H1 (cell line): Measurements from ENCODE around the gene ADAM22. TPM values are rescaled to one million over a fixed set of nuclear protein-coding genes. Genes with fewer than 3 reads are reported as not detected.

ENCODE experiments used
- CTCF ChIA-PET: fragments of 300-600 bp; sonication (Branson Sonifier 250); formaldehyde crosslinking; loops from one replicate; lab custom pipeline; 2021; ENCODE audit not compliant: partially characterized antibody; lab: Charles Lee
- POLR2A ChIA-PET: fragments of 300-600 bp; sonication (Branson Sonifier 250); formaldehyde crosslinking; loops from one replicate; lab custom pipeline; 2021; ENCODE audit warnings: inconsistent platforms; ENCODE audit not compliant: partially characterized antibody; lab: Charles Lee
- DNase-seq, 2 experiments: peaks; one replicate each; pipeline versions ENCODE4 v3.0.0 to v3.0.0-alpha.2; 2010 to 2022; ENCODE audit warnings: low spot score in 2 of 2, low read depth in 1 of 2, mixed read lengths in 1 of 2
- FAIRE-seq: peaks from 2 replicates; lab custom pipeline; 2011; peaks lifted over from hg19 to GRCh38; lab: Jason Lieb, UNC
- H2AFZ ChIP-seq: 2 replicates; pipeline ENCODE4 v1.8.1; 2012; ENCODE audit warnings: low read length, inconsistent platforms
- H2AK5ac ChIP-seq: 2 replicates; pipeline ENCODE4 v1.6.1; 2013; ENCODE audit warnings: low read depth, low read length
- H2BK120ac ChIP-seq: replicated peaks from 2 replicates; pipeline ENCODE3; 2013; ENCODE audit warnings: low read depth, low read length, inconsistent platforms
- H2BK12ac ChIP-seq: 2 replicates; pipeline ENCODE4 v1.6.1; 2013; ENCODE audit warnings: low read depth, low read length
- H2BK15ac ChIP-seq: 2 replicates; pipeline ENCODE4 v1.6.1; 2013; ENCODE audit warnings: low read length
- H2BK20ac ChIP-seq: 2 replicates; pipeline ENCODE4 v1.6.1; 2013; ENCODE audit warnings: low read length
- H2BK5ac ChIP-seq: 2 replicates; pipeline ENCODE4 v1.6.1; 2013; ENCODE audit warnings: low read depth, low read length
- H3K14ac ChIP-seq: 2 replicates; pipeline ENCODE4 v1.6.1; 2013; ENCODE audit warnings: inconsistent platforms; ENCODE audit not compliant: insufficient read length
- H3K18ac ChIP-seq: 2 replicates; pipeline ENCODE4 v1.6.1; 2013; ENCODE audit warnings: low read length; ENCODE audit errors: extremely low read depth
- H3K23ac ChIP-seq: 2 replicates; pipeline ENCODE4 v1.6.1; 2013; ENCODE audit warnings: inconsistent platforms; ENCODE audit not compliant: insufficient read length
- H3K23me2 ChIP-seq: 2 replicates; pipeline ENCODE4 v1.6.1; 2013; ENCODE audit warnings: low read depth, low read length
- H3K27ac ChIP-seq: 2 replicates; pipeline ENCODE4 v1.6.1; 2011; ENCODE audit warnings: low read depth, low read length, inconsistent platforms
- H3K27me3 ChIP-seq, 4 experiments: replicated peaks in 1 of 4; 1 replicate in 1 of 4; 2 replicates in 3 of 4; pipeline versions ENCODE4 v1.6.1 to v1.8.1; 2011 to 2013; ENCODE audit warnings: low read length in 3 of 4, mild to moderate bottlenecking in 3 of 4, inconsistent platforms in 2 of 4, mixed read lengths in 2 of 4, moderate library complexity in 1 of 4; ENCODE audit not compliant: control insufficient read depth in 3 of 4, insufficient read depth in 3 of 4; ENCODE audit errors: extremely low read depth in 1 of 4
- H3K36me3 ChIP-seq, 4 experiments: 2 replicates each; pipeline versions ENCODE4 v1.6.1 to v1.8.1; 2011 to 2013; ENCODE audit warnings: mild to moderate bottlenecking in 4 of 4, low read length in 3 of 4, moderate library complexity in 2 of 4, control low read depth in 1 of 4, inconsistent platforms in 1 of 4; ENCODE audit not compliant: insufficient read depth in 4 of 4, control insufficient read depth in 2 of 4
- H3K4ac ChIP-seq: replicated peaks from 2 replicates; pipeline ENCODE3; 2013; ENCODE audit warnings: low read length, low read depth, mixed read lengths, inconsistent platforms; ENCODE audit not compliant: insufficient read length
- H3K4me1 ChIP-seq, 4 experiments: replicated peaks in 1 of 4; 1 replicate in 1 of 4; 2 replicates in 3 of 4; pipeline versions ENCODE4 v1.6.1 to v1.8.1; 2011 to 2013; ENCODE audit warnings: low read length in 3 of 4, inconsistent platforms in 2 of 4, mixed read lengths in 1 of 4; ENCODE audit not compliant: insufficient read depth in 4 of 4, control insufficient read depth in 3 of 4
- H3K4me2 ChIP-seq, 2 experiments: 2 replicates each; pipeline versions ENCODE4 v1.6.1 to v1.8.1; 2011 to 2013; ENCODE audit warnings: low read depth in 2 of 2, low read length in 2 of 2, control low read depth in 1 of 2, inconsistent platforms in 1 of 2, mild to moderate bottlenecking in 1 of 2; ENCODE audit not compliant: insufficient read depth in 1 of 2
- H3K4me3 ChIP-seq, 4 experiments: fragments of 200-600, 300-600 bp in 1 of 4; sonication (generic), shearing (Covaris generic), sonication (Bioruptor Twin) in 1 of 4; 2 replicates each; pipeline versions ENCODE4 v1.5.1 to v1.8.1; 2011 to 2016; ENCODE audit warnings: low read length in 4 of 4, low read depth in 3 of 4, control low read depth in 2 of 4, inconsistent platforms in 2 of 4, mild to moderate bottlenecking in 2 of 4, mixed read lengths in 1 of 4, moderate library complexity in 1 of 4; ENCODE audit not compliant: insufficient read depth in 2 of 4; ENCODE audit errors: extremely low read depth in 1 of 4
- H3K56ac ChIP-seq: replicated peaks from 2 replicates; pipeline ENCODE3; 2013; ENCODE audit warnings: low read depth, mild to moderate bottlenecking, mixed read lengths, low read length, inconsistent platforms; ENCODE audit not compliant: insufficient read length
- H3K79me1 ChIP-seq: 2 replicates; pipeline ENCODE4 v1.6.1; 2013; ENCODE audit warnings: low read depth, low read length, control low read depth
- H3K79me2 ChIP-seq, 2 experiments: 2 replicates each; pipeline versions ENCODE4 v1.6.1 to v1.8.1; 2012 to 2013; ENCODE audit warnings: low read length in 2 of 2, mild to moderate bottlenecking in 2 of 2, inconsistent platforms in 1 of 2; ENCODE audit not compliant: insufficient read depth in 2 of 2, control insufficient read depth in 1 of 2
- H3K9ac ChIP-seq, 4 experiments: replicated peaks in 1 of 4; 1 replicate in 1 of 4; 2 replicates in 3 of 4; pipeline versions ENCODE4 v1.6.1 to v1.8.1; 2011 to 2013; ENCODE audit warnings: low read depth in 3 of 4, low read length in 3 of 4, control low read depth in 2 of 4, mild to moderate bottlenecking in 2 of 4, moderate library complexity in 2 of 4, inconsistent platforms in 1 of 4; ENCODE audit errors: extremely low read depth in 1 of 4
- H3K9me3 ChIP-seq, 2 experiments: 2 replicates each; pipeline versions ENCODE4 v1.6.1 to v1.8.1; 2012 to 2013; ENCODE audit warnings: mild to moderate bottlenecking in 2 of 2, moderate library complexity in 2 of 2, control low read depth in 1 of 2, inconsistent platforms in 1 of 2, low read depth in 1 of 2, low read length in 1 of 2, mixed read lengths in 1 of 2; ENCODE audit not compliant: insufficient read depth in 2 of 2
- H4K20me1 ChIP-seq, 2 experiments: replicated peaks in 1 of 2; 2 replicates each; pipeline versions ENCODE3 to v1.8.1; 2011 to 2013; ENCODE audit warnings: inconsistent platforms in 2 of 2, low read length in 2 of 2, mild to moderate bottlenecking in 1 of 2; ENCODE audit not compliant: insufficient read depth in 2 of 2, control insufficient read depth in 1 of 2
- H4K5ac ChIP-seq: 2 replicates; pipeline ENCODE4 v1.6.1; 2013; ENCODE audit warnings: low read length, low read depth, mixed read lengths, inconsistent platforms; ENCODE audit not compliant: insufficient read length
- H4K8ac ChIP-seq: 2 replicates; pipeline ENCODE4 v1.8.0; 2013; ENCODE audit warnings: mild to moderate bottlenecking, moderate library complexity, low read length, inconsistent platforms; ENCODE audit not compliant: insufficient read depth; ENCODE audit errors: extremely low read depth
- H4K91ac ChIP-seq: replicated peaks from 2 replicates; pipeline ENCODE3; 2013; ENCODE audit warnings: low read length, mixed read lengths, inconsistent platforms; ENCODE audit not compliant: insufficient read length
- CBX5 ChIP-seq: fragments of 300-800, 300-1000 bp; sonication (generic); IDR thresholded peaks from 2 replicates; pipeline ENCODE4 v1.7.1; 2016; ENCODE audit warnings: antibody characterized with exemption, low read length, low read depth
- SIX5 ChIP-seq: IDR thresholded peaks from 2 replicates; pipeline ENCODE4 v1.6.1; 2011; ENCODE audit warnings: mild to moderate bottlenecking, low read depth, low read length
- SUZ12 ChIP-seq: fragments of 200-600 bp; sonication (generic); IDR thresholded peaks from 2 replicates; pipeline ENCODE4 v1.6.1; 2012; ENCODE audit warnings: mild to moderate bottlenecking, inconsistent platforms, low read length, moderate library complexity, mixed read lengths
- USF2 ChIP-seq: IDR thresholded peaks from 2 replicates; pipeline ENCODE4 v1.6.1; 2011; ENCODE audit warnings: low read length, improper control_type of control experiment
- WGBS, 2 experiments: shearing (Covaris generic) in 1 of 2; methylation state at CpG; one replicate each; pipeline versions ENCODE4 v1.1.6 to v1.1.7; 2013 to 2015; ENCODE audit warnings: low lambda C conversion rate in 2 of 2, mixed read lengths in 2 of 2, inconsistent platforms in 1 of 2, low coverage in 1 of 2, missing lambda C conversion rate in 1 of 2; ENCODE audit not compliant: insufficient replicate concordance in 2 of 2, insufficient coverage in 1 of 2, insufficient read length in 1 of 2; ENCODE audit errors: extremely low coverage in 1 of 2, missing lambda C conversion rate in 1 of 2; 5-methylcytosine and 5-hydroxymethylcytosine counted together
- polyA plus RNA-seq, 7 experiments: library from polyadenylated mRNA; depleted of rRNA in 3 of 7; stranded (reverse) in 5 of 7; unstranded in 2 of 7; fragments of >200 nt in 5 of 7; fragments of 200-250 nt in 2 of 7; gene quantifications; 1 replicate in 5 of 7; 2 replicates in 1 of 7; 4 replicates in 1 of 7; pipeline versions ENCODE4 v1.2.1 to v1.2.3, GENCODE V29; 2011 to 2013; ENCODE audit warnings: missing spikeins in 2 of 7, mixed read lengths in 2 of 7
- total RNA-seq: library from RNA; stranded (reverse); fragmentation: NEBNext Ultra II Directional; extraction: Animal tissue kit (Norgen Biotek cat#: 25700); gene quantifications from 2 replicates; pipeline ENCODE4 v1.2.1, GENCODE V29; 2021

ADAM22 gene
- total and polyA plus RNA-seq, 2 of the 8 experiments (the other 6 are each of a cell fraction or from before 2014, with no cell fraction given), result 4.6 to 21.4 TPM

GRCh38 chr7:88244258-88244657, 310.2 kb downstream of the ADAM22 start:
- Histone ChIP-seq H2AK5ac (no peak overlapping the region), H2BK12ac (no peak overlapping the region), H3K36me3 (no peaks in the 10 kb centered on the region), H2BK120ac (no peak overlapping the region), H4K91ac (no peak overlapping the region), H4K20me1 (no peaks in the 10 kb centered on the region), H3K79me1 (no peaks in the 10 kb centered on the region), H3K4me3 (no peak overlapping the region), H3K4me1 (peaks cover 0 to 3% (median 0%) of the 10 kb centered on the region in 4 experiments; a peak in 1 of 7 replicates), H3K4me2 (no peak overlapping the region), H3K79me2 (no peaks in the 10 kb centered on the region), H3K23me2 (no peaks in the 10 kb centered on the region; the same call in 1 of the 2 replicates), H2BK15ac (no peak overlapping the region), H3K27ac (no peak overlapping the region), H3K4ac (no peak overlapping the region), H3K9ac (no peak overlapping the region), H3K27me3 (no peaks in the 10 kb centered on the region), H3K23ac (no peak overlapping the region), H4K5ac (no peak overlapping the region), H3K56ac (no peak overlapping the region), H2BK20ac (no peak overlapping the region), H3K14ac (no peak overlapping the region), H3K18ac (no peak overlapping the region), H3K9me3 (no peaks in the 10 kb centered on the region), H2BK5ac (no peak overlapping the region), H4K8ac (no peak overlapping the region), H2AFZ (no peak overlapping the region)
- 92% methylated on average over 1 of the region's 1 CpG; no CpG with 5 or more reads in 1 of the 2 experiments for WGBS, 2 experiments
- CTCF ChIA-PET, result interaction anchor here (0.7 to 4.4 kb wide), 16 partner anchors 9 to 1378 kb away, joined by 3 to 38 read pairs (median 6); partner anchors contain the start of gene STEAP4
- no peak for DNase-seq
- POLR2A ChIA-PET, result no interaction called here
- no peak for FAIRE-seq
- TF ChIP-seq SUZ12 (no peak), SIX5 (no peak), CBX5 (no peak), USF2 (no peak)
